Ectodermal cell (in vitro differentiated cells): ENCODE measurements around the gene MGLL.

Source experiments
- H3K27ac ChIP-seq: 2 replicates; pipeline ENCODE4 v1.7.0; 2013; ENCODE audit warnings: mild to moderate bottlenecking, low read depth, low read length; ENCODE audit not compliant: insufficient read depth, poor library complexity, severe bottlenecking
- H3K27me3 ChIP-seq: 2 replicates; pipeline ENCODE4 v1.7.0; 2013; ENCODE audit warnings: mild to moderate bottlenecking, low read length; ENCODE audit not compliant: insufficient read depth, control insufficient read depth, poor library complexity, severe bottlenecking
- H3K36me3 ChIP-seq: one replicate; pipeline ENCODE4 v1.7.0; 2013; ENCODE audit warnings: low read length; ENCODE audit not compliant: control insufficient read depth, insufficient read depth
- H3K4me1 ChIP-seq: one replicate; pipeline ENCODE4 v1.7.0; 2013; ENCODE audit warnings: low read length; ENCODE audit not compliant: control insufficient read depth, insufficient read depth
- H3K4me3 ChIP-seq: 2 replicates; pipeline ENCODE4 v1.7.0; 2013; ENCODE audit warnings: low read depth, low read length, control low read depth; ENCODE audit not compliant: insufficient read depth
- H3K9me3 ChIP-seq: 2 replicates; pipeline ENCODE4 v1.7.0; 2013; ENCODE audit warnings: mild to moderate bottlenecking, low read length, moderate library complexity; ENCODE audit not compliant: control insufficient read depth
- WGBS, 2 experiments: methylation state at CpG; one replicate each; pipeline ENCODE4 v1.1.7; 2013; ENCODE audit warnings: missing lambda C conversion rate in 2 of 2; 5-methylcytosine and 5-hydroxymethylcytosine counted together

Gene MGLL

GRCh38 chr3:127776347-127776746, 46.0 kb downstream of the MGLL start:
- no peaks in the 10 kb centered on the region for H3K36me3 ChIP-seq
- no peak overlapping the region for H3K4me3 ChIP-seq
- no peaks in the 10 kb centered on the region for H3K9me3 ChIP-seq
- no peaks in the 10 kb centered on the region for H3K4me1 ChIP-seq
- H3K27me3 ChIP-seq = no peaks in the 10 kb centered on the region
- WGBS, 2 experiments = 93 to 95% methylated on average over 10 of the region's 10 CpGs
- H3K27ac ChIP-seq = no peak overlapping the region

- Histone ChIP-seq H3K27me3 (no peaks in the 10 kb centered on the region), H3K4me3 (no peak overlapping the region), H3K36me3 (no peaks in the 10 kb centered on the region), H3K27ac (no peak overlapping the region), H3K4me1 (no peaks in the 10 kb centered on the region), H3K9me3 (no peaks in the 10 kb centered on the region)
- WGBS, 2 experiments = 67% methylated on average over 17 of the region's 17 CpGs
These were observed 46.8 kb downstream of the MGLL start for GRCh38 chr3:127775398-127776109.

GRCh38 chr3:127774647-127775046, 47.7 kb downstream of the MGLL start:
- Histone ChIP-seq H3K27ac (no peak overlapping the region), H3K27me3 (no peaks in the 10 kb centered on the region), H3K9me3 (no peaks in the 10 kb centered on the region), H3K4me3 (no peak overlapping the region), H3K36me3 (no peaks in the 10 kb centered on the region), H3K4me1 (no peaks in the 10 kb centered on the region)
- 85 to 86% methylated on average over 5 to 6 of the region's 6 CpGs for WGBS, 2 experiments

- no peaks in the 10 kb centered on the region for H3K9me3 ChIP-seq
- H3K27me3 ChIP-seq = no peaks in the 10 kb centered on the region
- 91 to 92% methylated on average over 8 of the region's 8 CpGs for WGBS, 2 experiments
- no peak overlapping the region for H3K27ac ChIP-seq
- H3K4me1 ChIP-seq = no peaks in the 10 kb centered on the region
- no peaks in the 10 kb centered on the region for H3K36me3 ChIP-seq
- H3K4me3 ChIP-seq = no peak overlapping the region
These were observed 48.4 kb downstream of the MGLL start for GRCh38 chr3:127773752-127774395.

- Histone ChIP-seq H3K9me3 (no peaks in the 10 kb centered on the region), H3K4me3 (no peak overlapping the region), H3K27me3 (no peaks in the 10 kb centered on the region), H3K4me1 (no peaks in the 10 kb centered on the region), H3K36me3 (no peaks in the 10 kb centered on the region), H3K27ac (no peak overlapping the region)
- WGBS, 2 experiments = 93% methylated on average over 12 of the region's 12 CpGs
These were observed 49.2 kb downstream of the MGLL start for GRCh38 chr3:127772827-127773751.

GRCh38 chr3:127772273-127772672, 50.0 kb downstream of the MGLL start:
- H3K4me1 ChIP-seq = no peaks in the 10 kb centered on the region
- H3K27ac ChIP-seq = no peak overlapping the region
- WGBS, 2 experiments = 89 to 94% methylated on average over 5 of the region's 5 CpGs
- no peaks in the 10 kb centered on the region for H3K9me3 ChIP-seq
- H3K36me3 ChIP-seq = no peaks in the 10 kb centered on the region
- H3K4me3 ChIP-seq = no peak overlapping the region
- no peaks in the 10 kb centered on the region for H3K27me3 ChIP-seq

GRCh38 chr3:127771746-127772145, 50.6 kb downstream of the MGLL start:
- H3K9me3 ChIP-seq = no peaks in the 10 kb centered on the region
- no peaks in the 10 kb centered on the region for H3K27me3 ChIP-seq
- H3K36me3 ChIP-seq = no peaks in the 10 kb centered on the region
- no peak overlapping the region for H3K4me3 ChIP-seq
- no peak overlapping the region for H3K27ac ChIP-seq
- no peaks in the 10 kb centered on the region for H3K4me1 ChIP-seq
- 92 to 95% methylated on average over 7 of the region's 7 CpGs for WGBS, 2 experiments

GRCh38 chr3:127770671-127771355, 51.5 kb downstream of the MGLL start:
- no peak overlapping the region for H3K27ac ChIP-seq

GRCh38 chr3:127769284-127770081, 52.8 kb downstream of the MGLL start:
- Histone ChIP-seq H3K9me3 (no peaks in the 10 kb centered on the region), H3K4me3 (no peak overlapping the region), H3K36me3 (no peaks in the 10 kb centered on the region), H3K27me3 (no peaks in the 10 kb centered on the region), H3K4me1 (no peaks in the 10 kb centered on the region), H3K27ac (no peak overlapping the region)
- WGBS, 2 experiments = 88 to 91% methylated on average over 13 of the region's 13 CpGs

More at GRCh38 chr3:127770671-127771355, 51.5 kb downstream of the MGLL start:
- 89 to 90% methylated on average over 6 of the region's 6 CpGs for WGBS, 2 experiments
- Histone ChIP-seq H3K36me3 (no peaks in the 10 kb centered on the region), H3K27me3 (no peaks in the 10 kb centered on the region), H3K9me3 (no peaks in the 10 kb centered on the region), H3K4me1 (no peaks in the 10 kb centered on the region), H3K4me3 (no peak overlapping the region)
